Activated CD4-positive, alpha-beta T cell treated with anti-CD3 and anti-CD28 coated beads, Interleukin-2, amount 50 U/mL, for 24 hours (primary cell): Measurements from ENCODE around the gene RIPOR2.
"Not testable (repeated sequence)": the region's sequence is repeated elsewhere in the genome, so short reads cannot be mapped to it uniquely, and the experiment has no call there.

ENCODE experiments used
- DNase-seq, 2 donors: peaks; one replicate each; pipeline ENCODE4 v3.0.0-alpha.2; 2020; ENCODE audit warnings: low read depth in 1 of 2, low spot score in 1 of 2

Gene RIPOR2

DNA sequence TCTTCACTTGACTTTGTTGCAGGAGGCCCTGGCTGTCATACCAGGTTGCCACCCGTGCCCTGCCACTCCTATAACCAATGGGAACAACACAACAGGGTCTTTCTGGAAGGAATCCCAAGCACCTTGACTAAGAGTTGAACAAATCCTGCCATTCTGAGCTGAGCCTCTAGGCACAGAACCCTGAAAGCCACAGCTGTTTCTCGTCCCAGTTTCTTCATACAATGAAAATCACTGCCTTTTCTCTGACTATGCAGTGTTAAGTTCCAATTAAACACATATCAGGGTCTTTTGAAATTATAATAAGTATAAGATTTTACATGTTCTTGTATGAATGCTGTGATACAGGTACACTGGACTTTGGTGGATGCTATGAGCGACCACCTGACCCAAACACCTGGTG, 54.4 kb downstream of the RIPOR2 start:
- no peak for DNase-seq

DNA sequence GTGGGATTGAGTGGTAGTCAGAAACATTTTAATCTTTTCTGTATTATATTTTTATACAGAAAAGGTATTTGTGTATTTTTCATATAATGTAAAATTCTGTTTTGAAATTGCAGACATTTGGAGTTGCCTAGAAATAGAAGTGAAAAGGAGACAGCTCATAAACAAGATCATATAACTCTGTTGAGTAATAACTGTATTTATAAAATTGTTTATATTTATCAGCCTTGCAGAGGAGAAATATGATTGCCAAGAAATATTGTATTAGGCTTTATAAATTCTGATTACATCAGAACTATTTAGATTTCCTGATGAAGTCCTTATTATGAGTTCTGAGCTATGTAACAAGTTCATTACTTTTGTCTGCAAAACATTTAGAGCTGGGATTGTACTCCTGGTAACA, 55.3 kb downstream of the RIPOR2 start:
- DNase-seq = no peak

DNA sequence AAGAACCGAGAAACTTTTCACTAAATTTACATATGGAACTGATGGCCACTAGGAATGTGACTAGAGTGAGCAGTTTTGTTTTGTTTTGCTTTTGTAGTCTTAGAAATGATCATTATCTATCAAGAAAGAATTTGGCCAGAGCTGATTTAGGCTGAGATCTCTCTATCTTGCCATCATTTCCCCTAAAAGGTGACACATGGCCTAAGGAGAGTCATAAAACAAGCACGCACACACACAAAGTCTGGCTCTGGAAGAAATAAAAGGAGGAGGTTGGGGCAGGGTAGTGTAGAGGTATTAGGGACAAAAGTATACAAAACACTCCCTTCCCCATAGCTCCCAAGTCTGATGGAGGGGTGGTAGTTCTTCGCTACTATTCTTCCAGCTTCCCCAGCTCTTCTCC, 56.4 kb downstream of the RIPOR2 start:
- no peak for DNase-seq

DNA sequence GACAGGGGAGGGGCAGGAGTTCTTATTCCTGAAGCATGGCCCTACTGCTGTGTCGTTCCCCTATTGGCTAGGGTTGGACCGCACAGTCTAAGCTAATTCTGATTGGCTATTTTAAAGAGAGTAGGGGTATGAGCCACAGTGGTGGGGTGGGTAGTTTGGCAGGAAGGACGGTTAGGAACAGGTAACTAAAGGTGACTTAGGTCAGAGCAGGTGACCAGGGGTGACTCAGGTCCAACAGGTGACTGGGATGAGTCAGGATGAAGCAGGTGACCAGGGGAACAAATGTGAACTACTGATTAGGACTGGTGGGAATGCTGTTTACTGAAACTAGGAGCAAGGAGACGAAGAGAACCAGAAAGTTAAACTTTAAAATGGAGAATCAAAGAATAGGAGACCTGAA, 58.0 kb downstream of the RIPOR2 start:
- DNase-seq = not testable (repeated sequence)

DNA sequence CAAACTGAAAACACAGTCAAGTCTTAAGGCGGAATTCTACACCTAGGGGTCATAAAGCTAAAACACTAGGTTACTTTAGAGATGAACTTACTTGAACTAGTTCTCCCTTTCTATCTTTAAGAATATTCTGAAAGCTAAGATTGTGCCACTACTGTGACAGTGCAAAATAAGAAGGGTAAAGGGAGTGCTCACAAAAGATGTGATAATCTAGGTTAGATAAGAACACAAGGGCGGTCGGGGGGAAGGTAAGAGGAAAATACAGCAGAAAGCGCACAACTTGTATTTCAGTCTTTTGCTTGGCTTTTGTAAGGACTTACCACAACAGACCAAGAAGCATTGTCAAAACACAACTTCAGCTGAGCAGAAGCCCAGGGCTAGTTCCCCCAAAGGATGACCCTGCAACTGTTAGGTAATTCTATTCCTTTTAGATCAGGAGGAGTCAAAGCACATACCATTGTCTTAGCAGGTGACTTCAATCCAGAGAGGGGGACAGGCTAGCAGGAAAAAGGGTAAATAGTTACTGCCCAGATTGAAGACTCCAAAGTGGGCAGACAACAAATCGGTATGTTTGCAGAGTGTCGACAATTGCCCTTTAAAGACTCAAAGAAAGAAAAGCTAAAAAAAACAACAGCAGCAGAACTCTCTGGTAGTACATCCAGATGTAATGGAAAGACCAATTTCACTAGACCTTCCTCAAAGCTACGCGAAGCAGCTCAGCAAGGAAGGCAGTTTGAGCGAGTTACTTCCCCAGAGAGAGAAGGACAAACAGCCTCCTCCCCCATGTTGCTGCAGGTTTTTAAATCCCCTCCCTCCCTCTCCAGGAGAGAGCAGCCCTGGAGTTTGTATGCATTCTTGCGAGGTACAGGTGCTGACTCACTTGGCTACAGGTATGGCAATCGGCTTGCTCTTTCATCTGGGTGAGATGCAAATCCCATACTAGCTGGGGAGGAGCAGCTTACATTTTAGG, 59.0 kb downstream of the RIPOR2 start:
- no peak for DNase-seq

DNA sequence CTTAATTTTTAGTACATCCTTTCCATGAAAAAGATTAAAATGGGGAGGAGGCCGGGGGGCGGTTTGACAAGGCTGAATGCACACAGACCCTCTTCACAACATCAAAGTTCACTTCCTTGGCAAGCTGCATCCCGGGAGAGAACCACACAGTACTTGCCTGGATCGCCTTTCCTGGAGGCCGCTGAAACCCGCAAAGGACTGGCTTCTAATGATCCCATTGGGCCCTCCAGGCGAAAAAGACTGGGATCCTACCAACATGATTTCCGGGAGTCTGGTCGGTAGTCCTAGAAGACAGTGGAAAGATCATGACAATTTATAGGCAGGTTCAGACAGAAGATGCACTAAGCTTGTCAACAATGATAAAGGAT, 60.2 kb downstream of the RIPOR2 start:
- DNase-seq = no peak

DNA sequence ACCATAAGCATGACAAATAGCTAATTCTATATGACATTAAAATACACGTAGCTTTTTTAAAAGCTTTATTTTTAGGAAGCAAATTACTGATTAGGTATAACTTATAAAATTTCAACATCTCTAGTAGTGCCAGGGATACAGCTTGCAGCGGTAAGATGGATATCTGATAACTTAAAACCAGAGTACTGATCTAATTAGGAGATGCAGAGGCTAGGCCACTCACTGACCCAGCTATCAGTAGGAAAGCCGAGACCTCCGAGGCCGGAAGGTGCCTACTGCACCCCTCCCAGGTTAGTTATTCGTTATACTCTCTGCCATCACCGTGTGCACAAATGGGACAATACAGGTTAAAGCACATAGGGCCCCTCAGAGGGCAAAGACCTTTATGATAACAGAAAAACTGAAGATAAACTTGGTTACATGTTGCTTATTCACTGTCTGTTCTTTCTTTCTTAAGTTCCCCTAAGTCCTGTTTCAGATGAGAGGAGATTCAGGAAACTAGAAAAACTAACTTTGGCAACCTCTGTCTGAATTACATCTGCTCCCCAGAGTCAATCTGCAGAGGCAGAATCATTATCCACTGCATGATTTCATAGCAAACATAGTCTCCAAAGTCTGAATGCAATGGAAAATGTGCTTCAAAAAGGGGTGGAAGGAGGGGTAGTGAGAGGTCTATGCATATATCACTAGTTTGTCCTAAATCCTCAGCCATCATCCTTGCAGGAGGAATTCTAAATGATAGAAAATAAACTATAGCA, 60.8 kb downstream of the RIPOR2 start:
- no peak for DNase-seq

DNA sequence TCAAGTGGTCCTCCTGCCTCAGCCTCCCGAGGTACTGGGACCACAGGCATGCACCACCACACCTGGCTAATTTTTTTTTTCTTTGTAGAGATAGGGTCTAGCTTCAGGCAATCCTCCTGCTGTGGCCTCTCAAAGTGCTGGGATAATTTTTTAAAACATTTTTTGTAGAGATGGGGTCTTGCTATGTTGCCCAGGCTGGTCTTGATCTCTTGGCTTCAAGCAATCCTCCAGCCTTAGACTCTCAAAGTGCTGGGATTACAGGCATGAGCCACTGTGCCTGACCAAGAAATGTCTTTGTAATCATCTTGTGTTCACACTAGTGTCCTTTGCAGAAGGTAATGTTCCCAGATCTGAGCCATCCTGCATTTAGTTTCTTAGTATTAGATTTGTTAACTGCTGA, 61.6 kb downstream of the RIPOR2 start:
- DNase-seq = no peak

DNA sequence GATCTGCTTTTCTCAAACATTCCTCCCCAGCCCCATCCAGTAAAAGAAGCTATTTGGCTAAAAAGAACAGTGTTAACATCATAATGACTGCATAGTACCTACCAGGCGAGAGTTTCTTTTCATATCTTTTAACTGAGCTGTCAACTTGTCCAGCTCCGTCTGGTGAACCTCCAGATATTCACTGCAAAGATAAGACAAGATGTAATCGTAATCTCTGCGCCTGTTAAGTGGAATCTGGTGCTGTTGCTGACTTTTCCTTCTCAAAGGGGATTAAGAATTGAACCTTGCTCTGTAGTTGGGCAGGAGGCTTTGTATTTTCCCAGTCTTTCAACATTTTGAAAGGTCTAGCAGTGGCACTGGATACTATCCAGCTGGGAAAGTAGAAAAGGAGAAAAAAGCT, 63.0 kb downstream of the RIPOR2 start:
- no peak for DNase-seq

DNA sequence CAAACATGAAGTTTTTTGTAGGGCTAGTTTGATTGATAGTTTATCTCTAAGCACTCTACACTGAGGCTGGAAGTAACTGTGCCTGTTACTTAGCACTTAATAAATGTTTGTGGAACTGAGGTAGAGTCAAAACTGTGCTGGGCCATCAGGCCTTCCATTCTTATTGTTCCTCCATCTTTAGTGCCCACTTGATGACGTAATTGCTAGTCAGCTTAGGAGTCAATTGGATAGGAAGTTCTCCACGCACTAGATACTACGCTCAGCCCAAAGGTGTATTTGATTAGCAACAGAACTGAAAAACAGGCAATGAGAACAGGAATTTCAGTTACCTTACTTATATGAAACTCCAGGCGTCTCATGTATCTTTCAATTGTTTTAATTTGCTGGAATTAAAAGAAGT, 67.0 kb downstream of the RIPOR2 start:
- no peak for DNase-seq

DNA sequence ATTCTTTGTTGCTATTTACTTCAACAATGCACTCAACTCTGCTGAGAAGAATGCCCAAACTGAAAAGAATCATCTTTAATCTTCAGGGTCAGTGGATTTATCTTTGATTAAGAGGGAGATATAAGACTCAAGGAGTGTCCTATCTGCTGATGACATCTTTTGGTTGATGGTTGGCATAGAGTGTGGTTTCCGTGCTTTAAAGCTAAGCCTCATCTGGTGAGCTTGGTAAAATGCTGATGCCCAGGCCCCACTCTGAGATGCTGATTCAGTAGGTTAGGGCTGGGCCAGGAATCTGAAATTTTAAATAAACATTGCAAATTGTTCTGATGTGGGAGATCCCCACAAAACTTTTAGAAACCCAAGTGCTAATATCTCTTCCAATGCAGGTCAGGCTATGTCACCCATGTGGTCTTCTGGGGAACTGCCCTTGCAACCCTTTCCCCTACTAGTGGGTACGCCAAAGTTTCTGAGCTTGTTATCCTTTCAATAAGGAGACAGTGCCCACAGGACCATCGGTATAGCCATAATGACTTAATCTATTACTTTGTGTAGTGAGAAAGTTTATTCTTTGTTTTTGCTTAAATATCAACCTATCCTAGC, 68.6 kb downstream of the RIPOR2 start:
- no peak for DNase-seq

DNA sequence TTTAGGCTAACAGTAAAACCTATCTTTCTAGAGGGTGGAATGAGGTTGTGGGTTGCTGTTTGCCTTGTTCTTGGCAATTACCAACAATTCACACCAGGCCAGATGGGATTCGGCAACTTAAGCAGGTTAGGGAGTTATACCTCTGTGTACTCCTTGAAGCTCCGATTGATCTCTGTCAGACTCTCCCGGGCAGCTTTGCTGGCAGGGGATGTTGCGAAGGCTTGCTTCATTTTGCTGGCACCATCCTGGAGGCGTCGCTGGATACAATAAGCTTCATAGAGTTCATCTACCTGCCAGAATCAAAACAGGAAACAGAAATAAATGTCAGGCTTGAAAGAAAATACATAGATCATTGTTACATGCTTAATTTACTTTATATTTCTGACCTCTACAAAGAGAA, 70.6 kb downstream of the RIPOR2 start:
- no peak for DNase-seq

DNA sequence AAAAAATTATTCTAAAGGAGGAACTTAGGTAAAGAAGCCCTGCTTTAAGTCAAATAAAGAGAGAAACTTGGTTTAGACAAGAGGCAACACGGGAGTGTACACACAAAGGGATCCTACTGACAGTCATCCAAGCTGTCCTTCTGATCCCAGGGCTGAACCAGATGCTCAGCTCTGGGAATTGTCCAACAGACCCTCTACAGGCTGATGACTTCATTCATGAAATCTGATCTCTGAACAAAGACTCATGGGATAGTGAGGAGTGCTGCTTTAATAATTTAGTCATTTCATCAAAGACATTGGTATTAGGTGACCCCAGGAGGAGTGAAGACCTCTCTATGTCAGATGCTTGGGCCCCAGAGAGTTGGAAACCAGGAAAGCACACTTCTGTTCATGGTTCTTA, 71.4 kb downstream of the RIPOR2 start:
- no peak for DNase-seq

DNA sequence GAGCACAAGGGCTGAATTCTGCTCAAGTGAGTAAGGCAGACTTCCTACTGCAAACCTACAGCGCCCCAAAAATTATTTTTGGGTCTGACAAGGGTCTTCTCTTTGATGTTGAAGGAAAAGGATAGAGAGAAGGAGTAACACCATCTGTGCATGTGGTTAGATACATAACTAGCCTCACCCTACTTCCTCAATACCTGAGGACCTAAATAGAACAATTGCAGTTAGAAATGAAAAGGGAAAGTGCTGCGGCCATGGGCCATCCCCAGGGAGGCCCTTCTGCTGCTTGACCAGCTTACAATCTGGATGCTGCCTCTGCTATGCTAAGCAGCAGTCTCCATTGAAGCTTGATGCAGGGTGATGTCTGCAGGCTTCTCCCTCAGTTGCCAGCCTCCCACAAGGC, 73.8 kb downstream of the RIPOR2 start:
- no peak for DNase-seq

DNA sequence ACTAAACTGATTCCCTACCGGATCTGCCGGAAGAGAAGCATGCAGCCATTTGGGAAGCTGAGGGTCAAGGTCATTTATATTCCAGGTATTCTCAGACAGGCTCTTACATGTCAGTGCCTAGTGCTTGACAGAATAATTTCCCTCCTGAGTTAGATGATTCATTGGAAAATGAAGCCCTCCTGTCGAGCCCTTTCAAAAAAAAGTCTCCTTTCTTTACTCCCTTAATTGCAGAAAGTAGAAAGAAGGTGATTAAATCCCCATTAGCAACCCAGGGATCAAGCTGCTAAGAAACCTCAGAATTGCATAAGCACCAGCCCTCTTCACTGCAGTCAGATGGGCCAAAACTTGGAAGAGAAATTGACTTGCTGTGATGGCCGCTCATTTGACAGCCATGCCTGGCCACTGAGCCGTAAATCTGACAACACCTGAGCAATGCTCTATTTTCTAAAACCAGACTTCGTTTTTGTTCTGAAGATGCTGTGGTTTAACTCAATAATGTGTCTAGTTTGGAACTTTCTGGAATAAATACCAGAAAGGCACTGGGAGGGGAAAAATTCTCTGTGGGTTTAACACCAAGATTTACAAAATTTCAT, 76.1 kb downstream of the RIPOR2 start:
- DNase-seq = no peak

DNA sequence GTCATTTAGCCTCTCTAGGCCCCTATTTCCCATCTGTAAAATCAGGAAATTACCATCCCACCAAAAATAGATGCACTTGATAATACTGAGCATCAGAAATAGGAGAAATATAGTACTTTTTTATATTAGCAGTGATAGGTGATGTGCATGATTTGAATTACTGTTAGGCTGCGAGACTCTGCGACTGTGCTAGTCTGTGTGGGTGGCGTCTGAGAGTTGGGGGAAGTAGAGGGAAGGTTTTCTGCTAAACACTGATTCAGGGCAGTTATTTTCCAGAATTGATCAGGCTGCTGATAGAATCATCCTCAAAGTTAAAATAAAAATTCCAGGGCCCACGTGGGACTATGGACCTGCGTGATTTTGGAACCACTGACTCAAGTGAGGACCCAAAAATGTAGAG, 76.6 kb downstream of the RIPOR2 start:
- DNase-seq = no peak

DNA sequence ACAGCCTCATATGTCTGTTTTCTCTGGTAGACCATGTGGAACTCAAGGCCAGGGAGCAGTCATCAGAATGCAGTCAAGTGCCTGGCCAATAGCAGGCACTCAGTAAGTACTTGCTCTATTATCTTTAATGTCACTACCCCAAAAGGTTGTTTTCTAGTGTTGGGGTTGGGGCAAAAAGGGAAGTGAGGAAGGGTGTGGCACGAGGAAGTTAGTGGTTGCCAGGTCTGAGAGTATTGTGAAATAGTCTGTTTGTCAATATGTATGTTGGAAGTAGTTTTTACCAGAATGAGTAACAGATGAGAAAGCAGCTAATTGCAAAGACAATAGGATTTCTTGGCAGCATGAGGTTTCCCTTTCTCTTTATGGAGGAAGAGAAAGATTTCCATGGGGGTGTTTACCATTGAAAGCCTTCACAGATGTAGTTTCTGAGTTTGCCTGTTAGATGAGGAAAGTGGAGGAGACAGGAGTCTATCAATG, 77.5 kb downstream of the RIPOR2 start:
- DNase-seq = no peak

DNA sequence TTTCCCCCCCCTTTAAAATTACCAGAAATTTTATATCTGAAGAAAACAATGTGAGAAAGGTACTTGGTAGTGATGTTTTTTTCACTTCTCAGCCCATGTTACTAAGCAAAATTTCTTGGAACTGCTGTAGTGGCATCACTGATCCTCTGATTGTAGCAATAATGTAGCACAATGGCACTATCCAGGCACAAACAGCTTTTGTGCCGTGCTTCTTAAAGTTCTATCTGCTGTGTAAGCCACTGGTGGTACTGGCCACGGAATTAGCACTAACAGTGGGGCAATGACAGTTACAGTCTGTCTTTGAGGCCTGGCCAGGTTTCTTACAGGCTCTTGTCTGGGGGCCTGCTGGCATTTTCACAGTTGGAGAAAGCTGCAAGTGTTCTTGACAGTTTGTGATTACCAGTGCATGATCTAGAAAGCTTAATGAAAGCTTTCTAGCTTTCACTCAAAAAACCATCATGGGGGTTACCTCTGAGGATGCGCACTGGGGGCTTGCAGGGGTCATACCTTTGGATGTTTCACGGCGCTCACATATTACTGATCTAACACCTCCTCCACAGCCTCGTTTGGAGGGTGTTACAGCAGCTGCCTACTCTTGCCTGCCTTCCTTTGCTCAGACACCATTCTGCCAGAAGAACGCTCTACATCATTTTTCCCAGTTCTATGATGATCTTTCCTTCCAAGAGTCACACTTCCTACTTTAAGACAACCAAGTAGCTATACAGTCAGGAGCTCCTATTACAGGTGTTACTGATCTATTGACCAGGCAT, 78.7 kb downstream of the RIPOR2 start:
- no peak for DNase-seq

DNA sequence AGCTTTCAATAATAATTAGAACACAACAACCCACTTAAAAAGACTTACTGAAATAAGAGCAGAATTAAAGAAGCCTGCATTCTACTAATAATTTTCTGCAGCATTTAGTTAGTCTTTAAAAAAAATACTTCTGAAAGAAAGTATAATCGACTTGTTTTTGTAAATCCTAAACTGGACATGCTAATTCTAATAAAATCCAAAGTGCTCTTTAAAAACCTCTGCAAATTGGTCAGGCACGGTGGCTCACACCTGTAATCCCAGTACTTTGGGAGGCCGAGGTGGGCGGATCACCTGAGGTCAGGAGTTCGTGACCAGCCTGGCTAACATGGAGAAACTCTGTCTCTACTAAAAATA, 79.5 kb downstream of the RIPOR2 start:
- DNase-seq = no peak

DNA sequence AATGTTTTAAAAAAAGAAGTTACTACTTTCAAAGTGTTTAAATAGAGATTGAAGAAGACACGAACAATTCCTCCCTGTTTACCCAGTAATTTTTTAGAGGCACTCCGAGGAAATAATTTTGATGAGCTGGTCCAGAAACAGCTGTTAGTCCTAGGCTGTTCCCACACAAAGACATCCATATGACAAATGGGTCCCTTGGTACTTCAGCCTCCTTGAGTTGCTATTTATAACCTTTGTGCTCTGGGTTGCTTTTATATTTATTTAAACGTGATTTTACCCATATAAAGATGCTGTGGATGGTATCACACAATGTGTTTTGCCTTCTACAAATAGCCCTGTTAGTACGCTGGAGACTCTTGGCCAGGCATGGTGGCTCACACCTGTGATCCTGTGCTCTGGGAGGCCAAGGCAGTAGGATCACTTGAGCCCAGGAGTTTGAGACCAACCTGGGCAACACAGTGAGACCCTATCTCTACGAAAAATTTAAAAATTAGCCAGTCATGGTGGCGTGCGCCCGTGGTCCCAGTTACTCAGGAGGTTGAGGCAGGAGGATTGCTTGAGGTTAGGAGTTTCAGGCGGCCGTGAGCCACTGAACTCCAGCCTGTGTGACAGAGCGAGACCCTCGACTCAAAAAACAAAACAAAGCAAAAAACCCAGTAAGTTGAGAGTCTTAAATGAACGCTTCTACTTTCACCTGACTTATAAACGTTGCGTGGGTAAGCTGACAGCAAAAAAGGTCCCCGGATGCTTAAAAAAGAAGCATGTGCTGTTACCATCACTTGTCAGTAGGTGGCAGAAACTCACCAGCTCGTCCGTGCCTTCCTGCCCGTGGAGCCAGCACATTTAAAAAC, 80.1 kb downstream of the RIPOR2 start:
- DNase-seq = peak in 1 of 2 donors; percentile 76
